HL-60 (cell line): ENCODE data around the gene CLN6.

ENCODE experiments used
- DNase-seq, 2 experiments: peaks; one replicate each; pipeline ENCODE4 v3.0.0-alpha.2; 2010 to 2020; ENCODE audit warnings: low read depth in 1 of 2, low spot score in 1 of 2
- H3K27ac ChIP-seq: fragments of 250-450 bp; sonication (Bioruptor Pico); replicated peaks from 2 replicates; pipeline ENCODE4 v1.5.1; 2020; ENCODE audit warnings: mild to moderate bottlenecking, moderate library complexity
- H3K27me3 ChIP-seq: fragments of 250-450 bp; sonication (Bioruptor Pico); 2 replicates; pipeline ENCODE4 v1.5.1; 2021; ENCODE audit warnings: mild to moderate bottlenecking, moderate library complexity; ENCODE audit not compliant: insufficient read depth, poor library complexity, severe bottlenecking
- H3K4me3 ChIP-seq: replicated peaks from 2 replicates; pipeline ENCODE4 v1.5.1; 2011; ENCODE audit warnings: mild to moderate bottlenecking, control low read depth, low read length; ENCODE audit not compliant: insufficient read depth
- CTCF ChIP-seq: IDR thresholded peaks from one replicate; pipeline ENCODE4 v1.5.1; 2011; ENCODE audit warnings: low read length, control low read depth, inconsistent platforms; ENCODE audit not compliant: insufficient read depth
- GABPA ChIP-seq: IDR thresholded peaks from 2 replicates; pipeline ENCODE4 v1.6.1; 2012; ENCODE audit warnings: low read depth
- POLR2AphosphoS5 ChIP-seq: IDR thresholded peaks from 2 replicates; pipeline ENCODE4 v1.6.1; 2012; ENCODE audit warnings: low read depth
- REST ChIP-seq: IDR thresholded peaks from 2 replicates; pipeline ENCODE4 v1.6.1; 2012; ENCODE audit warnings: low read depth; ENCODE audit not compliant: insufficient replicate concordance
- SPI1 ChIP-seq: IDR thresholded peaks from 2 replicates; pipeline ENCODE4 v1.6.1; 2012; ENCODE audit warnings: low read depth, mild to moderate bottlenecking, borderline replicate concordance

CLN6 gene

GRCh38 chr15:68277131-68277602 lies 47.6 kb upstream of the CLN6 start:
- no peaks in the 10 kb centered on the region for H3K27me3 ChIP-seq
- no peak for DNase-seq
- peak; percentile 66 for TF ChIP-seq REST
- TF ChIP-seq POLR2AphosphoS5: no peak
- H3K27ac ChIP-seq: peak overlapping the region; percentile 97
- H3K4me3 ChIP-seq: peak overlapping the region; percentile 97

GRCh38 chr15:68276668-68277067 lies 47.1 kb upstream of the CLN6 start:
- TF ChIP-seq GABPA (no peak), SPI1 (peak; percentile 10; the same call in 1 of the 2 replicates), CTCF (no peak)
- Histone ChIP-seq H3K27me3 (no peaks in the 10 kb centered on the region), H3K4me3 (peak overlapping the region; percentile 97), H3K27ac (peak overlapping the region; percentile 97)
- no peak for DNase-seq

GRCh38 chr15:68275165-68275746 lies 45.7 kb upstream of the CLN6 start:
- Histone ChIP-seq H3K4me3 (no peak overlapping the region), H3K27ac (no peak overlapping the region), H3K27me3 (no peaks in the 10 kb centered on the region)
- TF ChIP-seq REST (no peak), GABPA (no peak), POLR2AphosphoS5 (no peak), CTCF (no peak), SPI1 (no peak)
- DNase-seq: no peak

GRCh38 chr15:68274201-68274848 lies 44.8 kb upstream of the CLN6 start:
- H3K27ac ChIP-seq: no peak overlapping the region
- TF ChIP-seq GABPA: no peak
- TF ChIP-seq SPI1: no peak
- TF ChIP-seq CTCF: no peak
- TF ChIP-seq POLR2AphosphoS5: no peak
- TF ChIP-seq REST: no peak

More at GRCh38 chr15:68274201-68274848, 44.8 kb upstream of the CLN6 start:
- DNase-seq: no peak
- no peaks in the 10 kb centered on the region for H3K27me3 ChIP-seq
- no peak overlapping the region for H3K4me3 ChIP-seq
